GM23338 (cell line): ENCODE results near the gene CEP95. TPM values are rescaled to one million over a fixed set of nuclear protein-coding genes. Genes with fewer than 3 reads are reported as not detected.

Experiments used
- ATAC-seq: fragments of 200-7000 bp; cut with Tn5 transposase; 3 replicates; pipeline ENCODE4 v1.9.1; 2020
- DNase-seq: peaks from one replicate; pipeline ENCODE4 v3.0.0-alpha.2; 2015; ENCODE audit warnings: low spot score
- H2AFZ ChIP-seq: fragments of 200-600 bp; sonication (generic); 2 replicates; pipeline ENCODE4 v1.8.0; 2016; ENCODE audit warnings: antibody characterized with exemption, mild to moderate bottlenecking, moderate library complexity
- H3F3A ChIP-seq: fragments of 200-600 bp; sonication (generic); replicated peaks from 2 replicates; pipeline ENCODE4 v1.8.0; 2017; ENCODE audit warnings: antibody characterized with exemption, mixed run types, low read depth
- H3K27ac ChIP-seq: fragments of 200-600 bp; sonication (generic); 2 replicates; pipeline ENCODE4 v1.6.1; 2016; ENCODE audit warnings: low read depth
- H3K27me3 ChIP-seq: fragments of 200-600 bp; sonication (generic); 2 replicates; pipeline ENCODE4 v1.8.0; 2016; ENCODE audit warnings: mild to moderate bottlenecking, mixed run types, moderate library complexity; ENCODE audit not compliant: insufficient read depth
- H3K36me3 ChIP-seq: fragments of 200-600 bp; sonication (generic); 2 replicates; pipeline ENCODE4 v1.8.0; 2016; ENCODE audit warnings: mild to moderate bottlenecking; ENCODE audit not compliant: insufficient read depth
- H3K4me1 ChIP-seq: fragments of 200-600 bp; sonication (generic); 2 replicates; pipeline ENCODE4 v1.8.0; 2016; ENCODE audit warnings: mild to moderate bottlenecking, moderate library complexity; ENCODE audit not compliant: insufficient read depth
- H3K4me2 ChIP-seq: fragments of 200-600 bp; sonication (generic); 2 replicates; pipeline ENCODE4 v1.7.1; 2017; ENCODE audit warnings: mixed run types
- H3K4me3 ChIP-seq: fragments of 200-600 bp; sonication (generic); 2 replicates; pipeline ENCODE4 v1.6.1; 2016; ENCODE audit warnings: mixed run types
- H3K79me2 ChIP-seq: fragments of 200-600 bp; sonication (generic); replicated peaks from 2 replicates; pipeline ENCODE4 v1.8.0; 2017; ENCODE audit warnings: mild to moderate bottlenecking; ENCODE audit not compliant: insufficient read depth
- H3K9me2 ChIP-seq: fragments of 200-600 bp; sonication (generic); 2 replicates; pipeline ENCODE4 v1.8.0; 2017; ENCODE audit not compliant: insufficient read depth
- H4K20me1 ChIP-seq: fragments of 200-600 bp; sonication (generic); replicated peaks from 2 replicates; pipeline ENCODE4 v1.8.0; 2017; ENCODE audit warnings: mild to moderate bottlenecking; ENCODE audit not compliant: insufficient read depth
- H3K27ac Mint-ChIP-seq: 2 replicates; pipeline ENCODE4 v1.8.0; 2020; ENCODE audit warnings: inconsistent platforms, mild to moderate bottlenecking, moderate library complexity, mixed read lengths
- H3K27me3 Mint-ChIP-seq: 3 replicates; pipeline ENCODE4 v1.8.0; 2022; ENCODE audit warnings: low read depth, mild to moderate bottlenecking, moderate library complexity, mixed read lengths, inconsistent platforms; ENCODE audit not compliant: insufficient read depth, poor library complexity
- H3K36me3 Mint-ChIP-seq: 3 replicates; pipeline ENCODE4 v1.8.0; 2021; ENCODE audit warnings: low read depth, mild to moderate bottlenecking, inconsistent platforms, moderate library complexity, mixed read lengths
- H3K4me1 Mint-ChIP-seq: 3 replicates; pipeline ENCODE4 v1.8.0; 2020; ENCODE audit warnings: mild to moderate bottlenecking, inconsistent platforms, mixed read lengths
- H3K4me3 Mint-ChIP-seq: 3 replicates; pipeline ENCODE4 v1.8.0; 2021; ENCODE audit warnings: moderate library complexity, mild to moderate bottlenecking, inconsistent platforms, mixed read lengths
- H3K9me3 Mint-ChIP-seq: 3 replicates; pipeline ENCODE4 v1.8.0; 2020; ENCODE audit warnings: moderate library complexity, mild to moderate bottlenecking, inconsistent platforms, mixed read lengths
- CREB1 ChIP-seq: fragments of 250-450 bp; sonication (Bioruptor Pico); IDR thresholded peaks from 2 replicates; pipeline ENCODE4 v1.5.0; 2020; ENCODE audit warnings: low read depth, mild to moderate bottlenecking, moderate library complexity
- CTCF ChIP-seq, 2 experiments: fragments of 200-600 bp in 1 of 2; sonication (generic) in 1 of 2; conservative IDR thresholded peaks; 2 replicates each; pipeline versions ENCODE4 v1.5.1 to v1.6.1; 2016 to 2017; ENCODE audit warnings: antibody characterized with exemption in 2 of 2, low read depth in 2 of 2, mild to moderate bottlenecking in 2 of 2, moderate library complexity in 1 of 2
- EZH2 ChIP-seq: fragments of 200-600 bp; sonication (generic); IDR thresholded peaks from one replicate; pipeline ENCODE4 v1.8.0; 2017; ENCODE audit warnings: antibody characterized with exemption, mild to moderate bottlenecking, low read depth; ENCODE audit not compliant: unreplicated experiment
- EZH2phosphoT487 ChIP-seq: fragments of 200-600 bp; sonication (generic); IDR thresholded peaks from one replicate; pipeline ENCODE4 v1.8.1; 2018; ENCODE audit warnings: antibody characterized with exemption; ENCODE audit not compliant: unreplicated experiment
- NANOG ChIP-seq: IDR thresholded peaks from 2 replicates; pipeline ENCODE4 v1.6.1; 2016; ENCODE audit warnings: antibody characterized with exemption, borderline replicate concordance
- POLR2AphosphoS5 ChIP-seq: IDR thresholded peaks from 2 replicates; pipeline ENCODE4 v1.6.1; 2016; ENCODE audit warnings: antibody characterized with exemption, low read depth
- ZNF114 ChIP-seq: fragments of 250-450 bp; sonication (Bioruptor Pico); IDR thresholded peaks from 2 replicates; pipeline ENCODE4 v1.5.0; 2020; ENCODE audit warnings: mild to moderate bottlenecking, moderate library complexity
- ZNF462 ChIP-seq: fragments of 250-450 bp; sonication (Bioruptor Pico); IDR thresholded peaks from 2 replicates; pipeline ENCODE4 v1.5.0; 2020; ENCODE audit warnings: mild to moderate bottlenecking, moderate library complexity
- polyA plus RNA-seq: library from polyadenylated mRNA; unstranded; fragments of >200 nt; fragmentation: Nextera tagmentation; extraction: Ambion mirVana; gene quantifications from 2 replicates; pipeline ENCODE4 v1.2.1, GENCODE V29; 2016
- total RNA-seq: library from RNA; depleted of rRNA; stranded (reverse); fragments of >200 nt; shearing (Covaris generic); gene quantifications from 2 replicates; pipeline ENCODE4 v1.2.3, GENCODE V29; 2014
- TF ChIP-seq, protein P1 (sequence below): IDR thresholded peaks from one replicate; pipeline ENCODE4 v1.6.1; 2018; ENCODE audit warnings: antibody characterized with exemption; ENCODE audit not compliant: unreplicated experiment
- TF ChIP-seq, protein P2 (sequence below): IDR thresholded peaks from 2 replicates; pipeline ENCODE4 v1.6.1; 2016; ENCODE audit warnings: antibody characterized with exemption

CEP95 gene
- total and polyA plus RNA-seq, 2 experiments from 2014 or later: 41.1 to 45.4 TPM

DNA sequence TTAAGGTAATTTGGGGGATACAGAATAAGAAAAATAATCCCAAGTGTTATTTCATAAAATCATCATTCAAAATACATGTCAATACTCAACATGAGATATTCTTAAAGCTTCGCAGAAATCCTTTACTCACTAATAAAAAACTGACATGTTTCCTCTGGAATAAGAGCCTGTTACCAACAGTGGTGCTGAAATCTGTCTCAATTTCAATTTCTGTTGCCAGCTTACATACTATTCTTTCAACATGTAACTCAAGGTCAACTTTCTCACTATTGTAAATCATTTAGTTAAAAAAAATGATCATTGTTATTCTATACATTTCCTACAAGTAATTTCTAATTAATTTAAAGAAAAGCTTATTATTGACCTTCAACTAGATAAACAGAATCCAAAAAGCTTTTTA, 67.9 kb downstream of the CEP95 start:
- Mint-ChIP-seq H3K36me3 (peaks cover 24% of the 10 kb centered on the region; the same call in 2 of the 3 replicates), H3K27me3 (no peaks in the 10 kb centered on the region), H3K27ac (no peak overlapping the region), H3K4me1 (no peaks in the 10 kb centered on the region; the same call in 2 of the 3 replicates), H3K4me3 (no peak overlapping the region), H3K9me3 (no peaks in the 10 kb centered on the region)
- no peaks in the 10 kb centered on the region for H3K27me3 ChIP-seq
- H3K27ac ChIP-seq: no peak overlapping the region
- H3K79me2 ChIP-seq: no peaks in the 10 kb centered on the region
- H3K36me3 ChIP-seq: 0 out of 2 replicates have a peak, but pooled peaks cover 7% of the 10 kb centered on the region
- no peak overlapping the region for H2AFZ ChIP-seq
- no peaks in the 10 kb centered on the region for H3K9me2 ChIP-seq
- no peak overlapping the region for H3K4me2 ChIP-seq
- no peak for DNase-seq
- no peaks in the 10 kb centered on the region for H3F3A ChIP-seq
- no peaks in the 10 kb centered on the region; the same call in 1 of the 2 replicates for H4K20me1 ChIP-seq
- no peak for TF ChIP-seq ZNF114 (CRISPR knock-in tag)
- no peak for TF ChIP-seq EZH2phosphoT487
- TF ChIP-seq POLR2AphosphoS5: no peak
- no peak for TF ChIP-seq CREB1 (CRISPR knock-in tag)
- TF ChIP-seq, protein P1, sequence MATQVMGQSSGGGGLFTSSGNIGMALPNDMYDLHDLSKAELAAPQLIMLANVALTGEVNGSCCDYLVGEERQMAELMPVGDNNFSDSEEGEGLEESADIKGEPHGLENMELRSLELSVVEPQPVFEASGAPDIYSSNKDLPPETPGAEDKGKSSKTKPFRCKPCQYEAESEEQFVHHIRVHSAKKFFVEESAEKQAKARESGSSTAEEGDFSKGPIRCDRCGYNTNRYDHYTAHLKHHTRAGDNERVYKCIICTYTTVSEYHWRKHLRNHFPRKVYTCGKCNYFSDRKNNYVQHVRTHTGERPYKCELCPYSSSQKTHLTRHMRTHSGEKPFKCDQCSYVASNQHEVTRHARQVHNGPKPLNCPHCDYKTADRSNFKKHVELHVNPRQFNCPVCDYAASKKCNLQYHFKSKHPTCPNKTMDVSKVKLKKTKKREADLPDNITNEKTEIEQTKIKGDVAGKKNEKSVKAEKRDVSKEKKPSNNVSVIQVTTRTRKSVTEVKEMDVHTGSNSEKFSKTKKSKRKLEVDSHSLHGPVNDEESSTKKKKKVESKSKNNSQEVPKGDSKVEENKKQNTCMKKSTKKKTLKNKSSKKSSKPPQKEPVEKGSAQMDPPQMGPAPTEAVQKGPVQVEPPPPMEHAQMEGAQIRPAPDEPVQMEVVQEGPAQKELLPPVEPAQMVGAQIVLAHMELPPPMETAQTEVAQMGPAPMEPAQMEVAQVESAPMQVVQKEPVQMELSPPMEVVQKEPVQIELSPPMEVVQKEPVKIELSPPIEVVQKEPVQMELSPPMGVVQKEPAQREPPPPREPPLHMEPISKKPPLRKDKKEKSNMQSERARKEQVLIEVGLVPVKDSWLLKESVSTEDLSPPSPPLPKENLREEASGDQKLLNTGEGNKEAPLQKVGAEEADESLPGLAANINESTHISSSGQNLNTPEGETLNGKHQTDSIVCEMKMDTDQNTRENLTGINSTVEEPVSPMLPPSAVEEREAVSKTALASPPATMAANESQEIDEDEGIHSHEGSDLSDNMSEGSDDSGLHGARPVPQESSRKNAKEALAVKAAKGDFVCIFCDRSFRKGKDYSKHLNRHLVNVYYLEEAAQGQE: no peak
- no peak for TF ChIP-seq ZNF462
- TF ChIP-seq CTCF (conservative IDR thresholded peaks at IDR 0.05; ENCODE audit: low read depth in 2 of 2): no peak
- TF ChIP-seq NANOG: no peak
- no peak for TF ChIP-seq EZH2
- TF ChIP-seq, protein P2, sequence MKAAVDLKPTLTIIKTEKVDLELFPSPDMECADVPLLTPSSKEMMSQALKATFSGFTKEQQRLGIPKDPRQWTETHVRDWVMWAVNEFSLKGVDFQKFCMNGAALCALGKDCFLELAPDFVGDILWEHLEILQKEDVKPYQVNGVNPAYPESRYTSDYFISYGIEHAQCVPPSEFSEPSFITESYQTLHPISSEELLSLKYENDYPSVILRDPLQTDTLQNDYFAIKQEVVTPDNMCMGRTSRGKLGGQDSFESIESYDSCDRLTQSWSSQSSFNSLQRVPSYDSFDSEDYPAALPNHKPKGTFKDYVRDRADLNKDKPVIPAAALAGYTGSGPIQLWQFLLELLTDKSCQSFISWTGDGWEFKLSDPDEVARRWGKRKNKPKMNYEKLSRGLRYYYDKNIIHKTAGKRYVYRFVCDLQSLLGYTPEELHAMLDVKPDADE: no peak
- H3K4me1 ChIP-seq: no peaks in the 10 kb centered on the region
- H3K4me3 ChIP-seq: no peak overlapping the region
- ATAC-seq: no peak
